GM18499 (cell line): ENCODE results near the gene TUG1.

Source experiments
- ATAC-seq: cut with Tn5 transposase; IDR thresholded peaks from one replicate; pipeline ENCODE4 v1.9.1; 2021; ENCODE audit warnings: moderate number of reproducible peaks; ENCODE audit not compliant: insufficient read depth, unreplicated experiment

TUG1 gene

GRCh38 chr22:30947173-30947815 is 21.8 kb upstream of the TUG1 start:
- ATAC-seq, result no peak

- no peak for ATAC-seq
Observed at GRCh38 chr22:30947816-30948454, 21.1 kb upstream of the TUG1 start.

- ATAC-seq, result no peak
Observed at GRCh38 chr22:30948930-30949342, 20.1 kb upstream of the TUG1 start.

GRCh38 chr22:30949934-30950660 is 19.0 kb upstream of the TUG1 start:
- no peak for ATAC-seq

- ATAC-seq, result no peak
Observed at GRCh38 chr22:30953206-30953605, 15.9 kb upstream of the TUG1 start.

GRCh38 chr22:30955153-30955552 is 13.9 kb upstream of the TUG1 start:
- ATAC-seq, result no peak

- no peak for ATAC-seq
Observed at GRCh38 chr22:30964858-30965257, 4.2 kb upstream of the TUG1 start.

- peak; percentile 20 for ATAC-seq
Observed at GRCh38 chr22:30968015-30968923, 796 bp upstream of the TUG1 start, which contains the start of gene MORC2. Gene MORC2, minus strand, starts transcription at chr22:30968774. Its CDS starts 885 bp downstream, at chr22:30967889.

GRCh38 chr22:30969532-30970355 is 679 bp downstream of the TUG1 start:
- ATAC-seq, result no peak

- ATAC-seq, result no peak
Observed at GRCh38 chr22:30970356-30970746, 1.3 kb downstream of the TUG1 start.

GRCh38 chr22:30978304-30978962 is 9.4 kb downstream of the TUG1 start:
- no peak for ATAC-seq

- ATAC-seq, result no peak
Observed at GRCh38 chr22:30979932-30980331, 10.9 kb downstream of the TUG1 start.

- ATAC-seq, result no peak
Observed at GRCh38 chr22:30982512-30982911, 13.4 kb downstream of the TUG1 start.

GRCh38 chr22:30984317-30984716 is 15.3 kb downstream of the TUG1 start:
- no peak for ATAC-seq

GRCh38 chr22:30985561-30986208 is 16.6 kb downstream of the TUG1 start:
- no peak for ATAC-seq

- ATAC-seq, result no peak
Observed at GRCh38 chr22:30989474-30989873, 20.4 kb downstream of the TUG1 start.

GRCh38 chr22:30990690-30991089 is 21.6 kb downstream of the TUG1 start:
- ATAC-seq, result no peak

GRCh38 chr22:30992565-30992964 is 23.5 kb downstream of the TUG1 start:
- ATAC-seq, result no peak

- ATAC-seq, result no peak
Observed at GRCh38 chr22:30994960-30995359, 25.9 kb downstream of the TUG1 start.
